NAMALWA (cell line): ENCODE results near the gene NRDE2.

ENCODE experiments used
- DNase-seq: peaks from one replicate; pipeline ENCODE4 v3.0.0-alpha.2; 2015; ENCODE audit warnings: low spot score

Gene NRDE2, protein sequence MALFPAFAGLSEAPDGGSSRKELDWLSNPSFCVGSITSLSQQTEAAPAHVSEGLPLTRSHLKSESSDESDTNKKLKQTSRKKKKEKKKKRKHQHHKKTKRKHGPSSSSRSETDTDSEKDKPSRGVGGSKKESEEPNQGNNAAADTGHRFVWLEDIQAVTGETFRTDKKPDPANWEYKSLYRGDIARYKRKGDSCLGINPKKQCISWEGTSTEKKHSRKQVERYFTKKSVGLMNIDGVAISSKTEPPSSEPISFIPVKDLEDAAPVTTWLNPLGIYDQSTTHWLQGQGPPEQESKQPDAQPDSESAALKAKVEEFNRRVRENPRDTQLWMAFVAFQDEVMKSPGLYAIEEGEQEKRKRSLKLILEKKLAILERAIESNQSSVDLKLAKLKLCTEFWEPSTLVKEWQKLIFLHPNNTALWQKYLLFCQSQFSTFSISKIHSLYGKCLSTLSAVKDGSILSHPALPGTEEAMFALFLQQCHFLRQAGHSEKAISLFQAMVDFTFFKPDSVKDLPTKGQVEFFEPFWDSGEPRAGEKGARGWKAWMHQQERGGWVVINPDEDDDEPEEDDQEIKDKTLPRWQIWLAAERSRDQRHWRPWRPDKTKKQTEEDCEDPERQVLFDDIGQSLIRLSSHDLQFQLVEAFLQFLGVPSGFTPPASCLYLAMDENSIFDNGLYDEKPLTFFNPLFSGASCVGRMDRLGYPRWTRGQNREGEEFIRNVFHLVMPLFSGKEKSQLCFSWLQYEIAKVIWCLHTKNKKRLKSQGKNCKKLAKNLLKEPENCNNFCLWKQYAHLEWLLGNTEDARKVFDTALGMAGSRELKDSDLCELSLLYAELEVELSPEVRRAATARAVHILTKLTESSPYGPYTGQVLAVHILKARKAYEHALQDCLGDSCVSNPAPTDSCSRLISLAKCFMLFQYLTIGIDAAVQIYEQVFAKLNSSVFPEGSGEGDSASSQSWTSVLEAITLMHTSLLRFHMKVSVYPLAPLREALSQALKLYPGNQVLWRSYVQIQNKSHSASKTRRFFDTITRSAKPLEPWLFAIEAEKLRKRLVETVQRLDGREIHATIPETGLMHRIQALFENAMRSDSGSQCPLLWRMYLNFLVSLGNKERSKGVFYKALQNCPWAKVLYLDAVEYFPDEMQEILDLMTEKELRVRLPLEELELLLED

DNA sequence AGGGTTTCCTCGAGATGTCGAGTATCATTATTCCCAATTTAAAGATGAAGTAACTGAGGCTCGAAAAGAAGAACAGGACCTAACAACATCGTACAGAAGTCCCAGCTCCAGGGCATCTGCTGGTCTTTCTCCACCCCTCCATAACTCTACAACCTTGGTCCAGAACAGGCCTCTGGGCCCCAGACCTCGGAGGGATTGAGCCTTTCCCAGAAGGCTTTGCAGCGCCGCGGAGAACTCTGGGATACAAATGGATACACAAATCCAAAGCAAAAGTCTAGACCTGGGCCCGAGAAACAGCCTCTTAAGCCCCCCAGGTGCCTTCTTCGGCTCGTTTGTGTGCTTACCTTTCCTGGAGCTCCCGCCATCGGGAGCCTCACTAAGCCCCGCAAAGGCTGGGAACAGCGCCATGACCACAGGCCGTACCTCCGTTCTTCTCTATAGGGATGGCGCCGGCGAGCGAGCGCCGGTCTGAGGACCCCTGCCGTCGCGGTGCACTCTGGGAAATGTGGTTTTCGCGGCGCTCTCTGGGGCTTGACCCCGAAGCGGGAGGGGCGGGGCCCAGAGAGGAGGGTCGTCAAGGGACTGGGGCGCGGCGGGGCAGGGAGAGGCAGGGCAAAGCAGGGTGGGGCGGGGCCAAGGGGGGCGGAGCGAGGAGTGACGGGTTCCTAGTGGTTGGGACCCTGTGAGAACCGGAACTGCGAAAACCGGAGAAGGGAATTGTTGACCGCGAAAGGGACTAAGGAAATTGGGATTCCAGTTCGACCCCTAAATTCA is at the start of gene NRDE2:
Gene NRDE2, minus strand, starts transcription at position 445 of the 774 bp plus-strand sequence. Its CDS starts 37 bp downstream, at position 408.
- peak; percentile 97 for DNase-seq

DNA sequence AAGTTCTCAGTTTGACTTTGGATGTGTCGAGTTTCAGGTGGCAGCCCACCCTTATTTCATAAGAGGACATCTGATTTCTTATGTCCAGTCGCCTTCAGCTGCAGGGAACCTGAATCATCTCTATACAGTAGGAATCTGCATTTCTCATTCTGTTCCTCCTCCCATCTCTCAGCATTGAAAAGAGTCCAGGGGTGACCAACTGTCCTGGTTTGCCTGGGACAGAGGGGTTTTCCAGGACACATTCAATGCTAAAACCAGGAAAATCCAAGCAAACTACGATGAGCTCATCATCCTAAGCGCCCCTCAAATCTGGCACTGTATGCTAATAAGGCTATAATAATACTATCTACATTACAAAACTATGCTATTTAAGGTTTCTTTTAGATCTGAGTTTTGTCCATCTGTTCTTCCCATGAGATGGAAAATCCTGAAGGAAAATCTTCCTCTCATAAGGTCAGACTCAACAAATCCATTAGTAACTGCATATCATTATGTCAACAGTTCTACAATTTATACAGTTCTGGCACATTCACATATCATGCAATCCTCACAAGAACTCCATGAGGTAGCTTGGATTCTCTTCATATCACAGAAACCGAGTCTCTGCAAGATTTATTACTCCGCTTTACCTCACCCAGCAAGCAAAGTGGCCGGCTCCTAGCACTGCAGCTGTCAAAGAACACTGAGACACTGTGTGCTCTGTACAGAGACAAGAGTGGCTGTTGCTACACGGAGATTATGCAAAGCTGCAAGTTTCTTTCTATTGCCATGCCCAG is 49.5 kb upstream of the NRDE2 start:
- peak; percentile 76 for DNase-seq

DNA sequence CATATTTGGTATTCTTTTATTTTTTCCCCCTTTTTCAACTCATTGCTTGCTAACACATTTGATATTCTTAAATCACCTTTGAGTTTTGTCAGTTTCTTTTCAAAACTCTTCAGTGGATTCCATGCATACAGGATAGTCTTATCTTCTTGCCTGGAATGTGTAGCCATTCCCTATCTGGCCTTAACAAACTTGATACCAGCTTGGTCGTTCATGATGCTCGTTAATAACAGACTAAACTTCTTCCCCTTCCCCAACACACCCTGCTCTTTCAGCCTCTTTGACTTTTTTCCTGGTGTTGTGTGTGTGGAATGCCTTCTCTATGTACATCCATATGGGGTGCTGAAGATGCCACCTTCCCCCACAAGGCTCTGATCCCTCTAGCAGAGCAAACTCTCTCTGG is 47.4 kb upstream of the NRDE2 start:
- no peak for DNase-seq

DNA sequence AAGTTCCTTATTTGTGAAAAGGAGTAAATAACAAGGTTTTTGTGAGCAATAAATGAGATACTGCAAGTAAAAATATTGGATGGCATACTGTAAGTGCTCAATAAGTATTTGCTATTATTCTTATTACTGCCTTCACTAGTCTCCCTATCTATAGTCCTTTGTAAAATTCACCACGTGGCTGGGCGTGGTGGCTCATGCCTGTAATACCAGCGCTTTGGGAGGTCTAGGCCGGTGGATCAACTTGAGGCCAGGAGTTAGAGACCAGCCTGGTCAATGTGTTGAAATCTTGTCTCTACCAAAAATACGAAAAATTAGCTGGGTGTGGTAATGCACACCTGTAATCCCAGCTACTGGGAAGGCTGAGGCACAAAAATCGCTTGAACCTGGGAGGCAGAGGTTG is 46.5 kb upstream of the NRDE2 start:
- no peak for DNase-seq

DNA sequence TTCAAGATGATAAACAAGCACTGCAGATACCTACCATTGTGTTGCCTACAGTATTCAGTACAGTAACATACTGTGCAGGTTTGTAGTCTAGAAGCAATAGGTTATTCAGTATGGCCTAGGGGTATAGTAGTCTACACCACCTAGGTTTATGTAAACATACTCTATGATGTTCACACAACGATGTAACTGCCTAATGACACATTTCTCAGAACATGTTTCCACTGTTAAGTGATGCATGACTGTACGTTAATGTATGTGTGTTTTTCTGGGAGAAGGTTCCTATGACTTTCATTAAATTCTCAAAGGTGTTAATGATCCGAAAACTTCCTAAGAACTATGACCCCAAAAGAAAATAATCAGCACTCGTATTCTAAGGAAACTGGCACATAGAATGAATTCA is 44.2 kb upstream of the NRDE2 start:
- DNase-seq = no peak

DNA sequence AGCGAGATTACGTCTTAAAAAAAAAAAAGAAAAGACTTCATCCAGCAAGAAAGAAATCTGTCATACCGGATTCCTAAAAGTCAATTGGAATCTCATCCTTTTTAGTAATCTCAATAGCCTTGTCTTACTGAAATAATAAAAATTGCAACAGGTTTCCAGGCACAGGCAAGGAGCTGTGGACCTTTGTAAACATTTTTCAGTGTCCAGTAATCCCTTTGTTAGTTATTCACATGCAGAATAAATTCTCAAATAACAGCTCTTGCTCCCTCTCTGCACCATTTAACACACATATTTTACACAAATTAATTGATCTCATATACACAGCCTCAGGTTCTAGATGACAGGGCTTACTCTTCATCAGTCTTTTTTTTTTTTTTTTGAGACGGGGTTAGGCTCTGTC is 43.1 kb upstream of the NRDE2 start:
- no peak for DNase-seq

DNA sequence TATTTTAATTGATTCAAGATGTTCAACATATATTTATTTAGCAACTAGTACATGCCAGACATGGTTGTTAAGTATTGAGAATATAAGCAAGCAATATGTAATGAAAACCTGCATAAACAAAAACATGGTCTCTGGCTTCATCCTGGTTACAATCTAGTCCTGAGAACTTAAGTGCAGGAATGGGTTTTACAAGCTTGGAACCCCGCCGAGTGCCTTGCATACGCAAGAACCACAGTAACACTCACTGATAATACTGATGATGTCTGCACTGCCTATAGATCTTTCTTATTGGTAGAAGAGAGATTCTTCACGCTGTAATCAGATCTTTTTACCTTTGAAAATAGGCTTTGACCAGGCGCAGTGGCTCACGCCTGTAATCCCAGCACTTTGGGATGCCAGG is 42.1 kb upstream of the NRDE2 start:
- DNase-seq = no peak

DNA sequence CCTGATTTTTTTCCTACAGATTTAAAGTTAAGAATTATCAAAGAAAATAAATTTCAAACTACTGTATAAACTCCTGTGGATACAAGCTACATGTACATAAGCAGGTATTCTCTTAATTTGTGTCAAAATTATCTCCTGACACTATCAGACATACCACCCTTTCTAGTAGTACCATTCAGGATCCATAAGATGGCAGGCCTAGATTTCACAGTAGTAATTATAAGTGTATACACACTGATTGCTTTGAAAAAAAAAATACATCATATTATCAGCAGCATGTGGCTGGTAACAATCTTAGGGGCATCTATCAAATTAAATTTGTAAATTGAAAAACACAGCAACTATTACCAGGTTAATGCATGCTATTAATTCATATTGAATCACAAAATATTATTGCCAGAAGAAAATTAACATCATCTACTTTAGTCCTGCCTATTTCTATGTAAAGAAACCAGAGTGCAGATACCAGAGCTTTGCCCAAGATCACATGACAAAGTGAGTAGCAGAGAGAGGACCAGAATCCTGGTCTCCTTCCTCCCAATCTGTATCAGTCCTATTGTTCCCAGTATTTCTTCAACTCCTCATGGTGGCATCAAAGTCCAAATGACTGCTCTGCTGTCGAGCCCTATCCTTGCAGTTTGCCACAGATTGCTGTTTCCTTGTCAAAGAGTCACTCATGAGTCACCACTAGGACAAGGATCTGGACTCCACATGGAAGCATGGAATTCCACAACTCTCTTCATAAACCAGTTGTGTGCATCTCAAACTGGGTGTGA is 37.4 kb upstream of the NRDE2 start:
- peak; percentile 35 for DNase-seq

DNA sequence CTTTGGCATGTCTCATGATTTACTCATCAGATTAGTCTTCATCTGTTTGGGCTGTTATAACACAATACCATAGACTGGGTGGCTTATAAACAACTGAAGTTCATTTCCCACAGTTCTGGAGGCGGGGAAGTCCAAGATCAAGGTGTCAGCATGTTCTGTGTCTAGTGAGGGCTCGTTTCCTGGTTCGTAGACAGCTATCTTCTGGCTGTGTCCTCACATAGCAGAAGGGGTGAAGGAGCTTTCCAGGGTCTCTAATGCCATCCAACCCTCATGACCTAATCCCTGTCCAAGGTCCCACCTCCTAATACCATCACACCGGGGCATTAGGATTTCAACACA is 30.8 kb upstream of the NRDE2 start:
- DNase-seq = no peak

DNA sequence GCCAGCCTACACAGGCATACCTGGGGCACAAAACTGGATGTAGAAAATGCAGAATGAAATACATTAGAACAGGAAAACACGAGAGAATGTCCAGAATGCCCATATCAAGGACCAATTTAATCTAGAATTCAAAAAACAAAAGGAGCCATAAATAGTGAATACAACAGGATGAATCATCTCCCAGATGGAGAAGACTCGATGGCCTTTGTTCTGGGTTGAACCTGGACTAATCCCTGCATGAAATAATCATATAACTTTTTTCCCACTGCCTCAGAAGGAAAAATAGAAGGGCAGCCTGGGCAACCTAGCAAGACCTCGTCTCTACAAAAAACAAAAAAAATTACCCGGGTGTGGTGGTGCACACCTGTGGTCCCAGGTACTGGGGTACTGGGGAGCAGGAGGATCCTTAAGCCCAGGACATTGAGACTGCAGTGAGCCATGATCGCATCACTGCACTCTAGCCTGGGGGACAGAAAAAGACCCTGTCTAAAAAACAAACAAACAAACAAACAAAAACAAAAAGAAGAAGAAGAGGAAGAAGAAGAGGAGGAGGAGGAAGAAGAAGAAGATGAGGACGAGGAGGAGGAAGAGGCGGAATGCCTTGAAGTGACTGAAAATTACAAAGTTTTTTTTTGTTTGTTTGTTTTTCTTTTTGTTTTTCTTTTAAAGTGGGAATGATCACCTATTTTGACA is 30.3 kb upstream of the NRDE2 start:
- DNase-seq = no peak

DNA sequence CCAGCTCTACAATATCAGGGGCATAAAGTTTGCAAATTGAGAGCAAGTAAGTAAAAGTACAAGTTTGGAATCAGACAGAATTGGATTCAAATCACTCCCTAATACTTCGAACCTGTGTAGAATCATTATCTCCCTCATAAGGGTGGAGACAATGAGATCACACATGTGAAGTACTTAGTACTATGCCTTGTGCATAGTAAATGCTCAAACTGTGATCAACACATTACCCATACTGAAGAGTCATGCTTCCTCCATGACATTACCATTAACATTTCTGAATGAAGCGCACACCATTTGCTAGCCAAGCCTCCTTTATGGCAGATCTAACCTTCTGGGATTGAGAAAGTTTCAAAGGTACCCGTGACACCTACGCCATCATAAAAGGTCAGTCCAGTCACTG is 26.6 kb upstream of the NRDE2 start:
- no peak for DNase-seq

DNA sequence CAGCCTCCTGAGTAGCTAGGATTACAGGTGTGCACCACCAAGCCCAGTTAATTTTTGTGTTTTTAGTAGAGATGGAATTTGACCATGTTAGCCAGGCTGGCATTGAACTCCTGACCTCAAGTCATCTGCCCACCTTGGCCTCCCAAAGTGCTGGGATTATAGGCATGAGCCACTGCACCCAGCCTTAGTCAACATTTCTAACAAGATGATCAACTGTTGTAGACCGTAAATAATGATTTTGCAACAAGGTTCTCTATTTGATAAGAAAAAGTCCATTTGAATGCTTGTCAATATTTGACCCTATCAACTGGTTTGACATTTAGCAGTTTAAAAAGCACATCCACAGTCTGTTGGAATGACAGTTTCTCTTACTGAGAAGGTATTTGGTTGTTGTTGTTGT is 25.2 kb upstream of the NRDE2 start:
- no peak for DNase-seq

DNA sequence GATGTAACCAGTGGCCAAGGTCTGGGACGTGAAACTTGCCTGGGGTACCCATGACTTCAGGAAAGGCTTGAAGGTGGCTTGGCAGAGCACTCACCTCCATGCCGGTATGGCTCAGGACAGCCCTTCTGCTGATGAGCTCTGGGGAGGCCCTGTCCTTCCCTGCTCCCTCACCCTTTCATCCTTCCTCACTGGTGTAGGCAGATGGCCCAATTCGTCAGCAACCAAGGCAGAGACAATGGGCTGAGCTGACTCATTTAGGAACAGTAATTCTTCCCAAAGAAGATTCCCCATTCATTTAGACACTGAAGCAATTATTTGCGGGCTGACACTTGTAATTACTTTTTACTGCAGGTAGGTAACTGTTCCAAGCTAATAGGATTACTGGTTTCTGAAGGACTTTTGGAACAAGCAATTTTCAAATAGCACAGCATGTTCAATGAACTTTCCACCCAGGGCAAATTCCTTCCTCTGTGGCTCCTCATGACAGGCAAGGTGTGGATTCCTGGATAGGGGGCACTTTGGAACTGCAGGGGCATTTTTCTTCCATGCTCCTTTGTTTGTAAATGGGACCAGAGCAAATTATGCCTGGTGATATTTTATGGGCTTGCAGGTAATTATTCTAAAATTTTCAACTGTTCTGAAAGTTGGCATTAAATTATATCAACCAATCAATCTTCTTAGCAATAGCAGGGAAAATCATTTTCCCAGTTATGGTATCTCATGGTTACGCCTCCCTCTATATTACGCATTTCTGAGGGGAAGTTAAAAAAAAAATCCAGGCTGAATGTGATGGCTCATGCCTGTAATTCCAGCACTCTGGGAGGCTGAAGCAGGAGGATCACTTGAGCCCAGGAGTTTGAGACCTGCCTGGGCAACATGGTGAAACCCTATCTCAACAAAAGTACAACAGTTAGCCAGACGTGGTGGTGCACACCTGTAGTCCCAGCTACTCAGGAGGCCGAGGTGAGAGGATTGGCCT is 24.1 kb upstream of the NRDE2 start:
- no peak for DNase-seq

DNA sequence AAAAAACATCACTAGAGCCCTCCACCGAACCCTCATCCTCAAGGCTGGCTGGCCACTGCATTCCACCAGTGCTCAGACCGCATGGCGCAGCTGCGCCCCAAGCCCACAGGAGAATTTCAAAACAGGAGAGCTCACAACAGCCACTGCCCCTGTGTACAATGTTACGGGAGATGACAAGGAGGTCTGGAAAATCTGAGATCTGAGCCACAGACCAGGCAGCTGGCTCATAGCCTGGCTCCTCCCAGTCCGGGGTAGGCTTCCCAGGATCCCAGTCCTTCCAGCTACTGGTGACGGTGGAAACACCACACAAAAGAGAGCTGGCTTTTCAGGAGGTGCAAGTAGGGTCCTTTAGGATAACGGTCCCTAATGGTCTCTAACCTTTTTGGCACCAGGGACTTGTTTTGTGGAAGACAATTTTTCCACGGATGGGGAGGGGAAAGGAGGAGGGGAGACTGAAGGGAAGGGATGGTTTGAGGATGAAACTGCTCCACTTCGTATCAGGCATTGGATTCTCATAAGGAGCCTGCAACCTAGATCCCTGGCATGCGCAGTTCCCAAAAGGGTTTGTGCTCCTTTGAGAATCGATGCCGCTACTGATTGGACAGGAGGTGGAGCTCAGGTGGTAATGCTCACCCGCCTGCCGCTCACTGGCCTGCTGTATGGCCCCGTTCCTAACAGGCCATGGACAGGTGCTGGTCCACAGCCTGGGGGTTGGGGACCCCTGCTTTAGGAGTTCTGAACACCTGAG is 23.0 kb upstream of the NRDE2 start:
- DNase-seq = no peak

DNA sequence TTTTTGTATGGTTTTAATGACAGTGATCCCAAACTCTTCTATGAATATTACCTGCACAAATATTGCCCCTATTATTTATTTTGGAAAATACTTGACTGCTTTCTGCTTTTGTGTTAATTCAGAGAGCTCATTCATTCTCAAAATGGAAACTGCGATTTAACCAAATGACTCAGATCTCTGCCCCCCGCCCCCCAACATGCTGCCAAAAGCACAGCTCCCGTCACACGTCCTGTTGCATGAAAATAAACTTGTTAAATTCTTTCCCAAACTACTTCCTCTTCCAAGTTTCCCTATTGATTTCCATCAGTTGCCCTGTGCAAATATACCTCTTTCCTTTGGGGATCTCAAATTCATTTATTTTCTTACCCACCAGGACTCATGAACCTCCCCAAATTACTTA is 18.0 kb upstream of the NRDE2 start:
- no peak for DNase-seq

DNA sequence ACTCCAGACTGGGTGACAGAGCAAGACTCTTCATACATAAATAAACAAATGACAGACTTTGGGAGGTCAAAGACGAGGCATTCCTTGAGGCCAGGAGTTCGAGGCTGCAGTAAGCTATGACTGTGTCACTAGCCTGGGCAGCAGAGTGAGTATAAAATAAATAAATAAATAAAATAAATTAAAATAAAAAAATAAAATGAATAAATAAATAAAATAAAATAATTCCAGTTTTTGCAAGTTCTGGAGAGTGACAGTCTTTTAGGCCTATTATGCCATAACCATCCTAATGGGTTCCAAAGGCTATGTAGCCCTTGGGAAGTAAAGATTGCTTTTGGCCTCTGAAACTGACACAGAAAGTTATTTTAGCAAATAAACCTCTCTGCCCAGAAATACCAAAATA is 16.5 kb upstream of the NRDE2 start:
- DNase-seq = no peak

DNA sequence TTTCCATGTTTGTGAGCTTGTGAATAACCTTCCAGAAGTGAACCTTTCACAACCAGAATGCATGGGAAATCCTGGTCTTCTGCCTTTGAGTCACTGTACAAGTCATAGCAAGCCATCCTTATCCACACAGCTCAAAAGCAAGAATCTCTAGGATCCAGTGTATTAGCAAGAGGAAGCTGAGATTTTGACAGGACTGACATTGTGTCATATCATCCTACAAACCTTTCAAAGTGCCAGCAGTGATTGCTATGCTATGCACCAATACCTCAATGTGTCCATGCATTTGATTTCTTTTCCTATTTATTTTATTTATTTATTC is 13.5 kb upstream of the NRDE2 start:
- no peak for DNase-seq
